HEK293 (cell line): ENCODE data around the gene DNAJC30.

Experiments used
- FEZF1 ChIP-seq: fragments of 450-650 bp; formaldehyde crosslinking; IDR thresholded peaks from 2 replicates; pipeline ENCODE4 v1.5.1; 2016; ENCODE audit warnings: missing biosample characterization, missing genetic modification characterization
- GFI1B ChIP-seq: fragments of 450-650 bp; formaldehyde crosslinking; IDR thresholded peaks from 2 replicates; pipeline ENCODE4 v1.5.1; 2016; ENCODE audit warnings: missing biosample characterization, missing genetic modification characterization
- GLI4 ChIP-seq: fragments of 450-650 bp; formaldehyde crosslinking; IDR thresholded peaks from 2 replicates; pipeline ENCODE4 v1.5.1; 2016; ENCODE audit warnings: missing biosample characterization, missing genetic modification characterization
- KLF16 ChIP-seq: fragments of 450-650 bp; formaldehyde crosslinking; IDR thresholded peaks from 2 replicates; pipeline ENCODE4 v1.5.1; 2017; ENCODE audit warnings: missing biosample characterization, missing genetic modification characterization
- SP3 ChIP-seq: fragments of 450-650 bp; formaldehyde crosslinking; IDR thresholded peaks from 2 replicates; pipeline ENCODE4 v1.5.1; 2016; ENCODE audit warnings: missing biosample characterization, missing genetic modification characterization
- TCF7L2 ChIP-seq: IDR thresholded peaks from 2 replicates; pipeline ENCODE4 v1.6.1; 2011; ENCODE audit warnings: low read depth, mild to moderate bottlenecking, inconsistent platforms, low read length, moderate library complexity, borderline replicate concordance
- YY2 ChIP-seq: fragments of 450-650 bp; formaldehyde crosslinking; IDR thresholded peaks from 2 replicates; pipeline ENCODE4 v1.5.1; 2016; ENCODE audit warnings: missing biosample characterization, missing genetic modification characterization
- ZEB2 ChIP-seq: fragments of 450-650 bp; formaldehyde crosslinking; IDR thresholded peaks from 2 replicates; pipeline ENCODE4 v1.5.1; 2016; ENCODE audit warnings: missing biosample characterization, missing genetic modification characterization
- ZNF366 ChIP-seq: fragments of 450-650 bp; formaldehyde crosslinking; conservative IDR thresholded peaks from 2 replicates; pipeline ENCODE4 v1.5.1; 2016; ENCODE audit warnings: missing biosample characterization, missing genetic modification characterization
- ZNF404 ChIP-seq: fragments of 450-650 bp; formaldehyde crosslinking; IDR thresholded peaks from 2 replicates; pipeline ENCODE4 v1.5.1; 2017; ENCODE audit warnings: missing biosample characterization, missing genetic modification characterization
- ZNF560 ChIP-seq: fragments of 450-650 bp; formaldehyde crosslinking; IDR thresholded peaks from 2 replicates; pipeline ENCODE4 v1.5.1; 2017; ENCODE audit warnings: missing biosample characterization, missing genetic modification characterization, borderline replicate concordance
- ZNF629 ChIP-seq: fragments of 450-650 bp; formaldehyde crosslinking; IDR thresholded peaks from 2 replicates; pipeline ENCODE4 v1.5.1; 2017; ENCODE audit warnings: missing biosample characterization, missing genetic modification characterization
- ZNF677 ChIP-seq: fragments of 450-650 bp; IDR thresholded peaks from 2 replicates; pipeline ENCODE4 v1.5.0; 2018; ENCODE audit warnings: missing biosample characterization, mild to moderate bottlenecking, missing genetic modification characterization, moderate library complexity
- ZNF76 ChIP-seq: fragments of 450-650 bp; formaldehyde crosslinking; IDR thresholded peaks from 2 replicates; pipeline ENCODE4; 2016; ENCODE audit warnings: low read depth, missing biosample characterization, missing genetic modification characterization, borderline replicate concordance
- ZNF776 ChIP-seq: fragments of 450-650 bp; formaldehyde crosslinking; IDR thresholded peaks from 2 replicates; pipeline ENCODE4 v1.5.0; 2017; ENCODE audit warnings: missing biosample characterization, missing genetic modification characterization, borderline replicate concordance
- ZNF777 ChIP-seq: fragments of 450-650 bp; formaldehyde crosslinking; IDR thresholded peaks from 2 replicates; pipeline ENCODE4 v1.5.1; 2017; ENCODE audit warnings: missing biosample characterization, missing genetic modification characterization, borderline replicate concordance
- ZNF785 ChIP-seq: fragments of 450-650 bp; formaldehyde crosslinking; IDR thresholded peaks from 2 replicates; pipeline ENCODE4 v1.5.1; 2016; ENCODE audit warnings: missing biosample characterization, missing genetic modification characterization
- ZNF837 ChIP-seq: fragments of 450-650 bp; formaldehyde crosslinking; IDR thresholded peaks from 2 replicates; pipeline ENCODE4 v1.5.1; 2016; ENCODE audit warnings: missing biosample characterization, missing genetic modification characterization
- ZNF843 ChIP-seq: fragments of 450-650 bp; formaldehyde crosslinking; IDR thresholded peaks from 2 replicates; pipeline ENCODE4 v1.5.1; 2016; ENCODE audit warnings: missing biosample characterization, missing genetic modification characterization
- TF ChIP-seq, protein P1 (sequence below): sonication (generic); formaldehyde crosslinking; IDR thresholded peaks from 2 replicates; pipeline ENCODE4 v1.8.1; 2022; ENCODE audit warnings: mild to moderate bottlenecking, moderate library complexity, missing genetic modification reagents
- TF ChIP-seq, protein P2 (sequence below): fragments of 450-650 bp; formaldehyde crosslinking; IDR thresholded peaks from 2 replicates; pipeline ENCODE4 v1.5.1; 2017; ENCODE audit warnings: missing biosample characterization, missing genetic modification characterization
- TF ChIP-seq, protein P3 (sequence below): fragments of 450-650 bp; formaldehyde crosslinking; IDR thresholded peaks from 2 replicates; pipeline ENCODE4 v1.5.1; 2016; ENCODE audit warnings: missing biosample characterization, missing genetic modification characterization
- TF ChIP-seq, protein P4 (sequence below): fragments of 450-650 bp; formaldehyde crosslinking; IDR thresholded peaks from 2 replicates; pipeline ENCODE4 v1.5.1; 2016; ENCODE audit warnings: missing biosample characterization, missing genetic modification characterization, borderline replicate concordance
- TF ChIP-seq, protein P5 (sequence below): fragments of 450-650 bp; formaldehyde crosslinking; IDR thresholded peaks from 2 replicates; pipeline ENCODE4 v1.5.0; 2017; ENCODE audit warnings: missing biosample characterization, missing genetic modification characterization, borderline replicate concordance
- TF ChIP-seq, protein P6 (sequence below): fragments of 450-650 bp; formaldehyde crosslinking; IDR thresholded peaks from 2 replicates; pipeline ENCODE4 v1.5.1; 2016; ENCODE audit warnings: missing biosample characterization, missing genetic modification characterization
- TF ChIP-seq, protein P7 (sequence below): fragments of 450-650 bp; formaldehyde crosslinking; IDR thresholded peaks from 2 replicates; pipeline ENCODE4 v1.5.1; 2016; ENCODE audit warnings: missing biosample characterization, missing genetic modification characterization
- TF ChIP-seq, protein P8 (sequence below): fragments of 450-650 bp; formaldehyde crosslinking; IDR thresholded peaks from 2 replicates; pipeline ENCODE4 v1.5.1; 2016; ENCODE audit warnings: missing biosample characterization, missing genetic modification characterization

The DNAJC30 gene

DNA sequence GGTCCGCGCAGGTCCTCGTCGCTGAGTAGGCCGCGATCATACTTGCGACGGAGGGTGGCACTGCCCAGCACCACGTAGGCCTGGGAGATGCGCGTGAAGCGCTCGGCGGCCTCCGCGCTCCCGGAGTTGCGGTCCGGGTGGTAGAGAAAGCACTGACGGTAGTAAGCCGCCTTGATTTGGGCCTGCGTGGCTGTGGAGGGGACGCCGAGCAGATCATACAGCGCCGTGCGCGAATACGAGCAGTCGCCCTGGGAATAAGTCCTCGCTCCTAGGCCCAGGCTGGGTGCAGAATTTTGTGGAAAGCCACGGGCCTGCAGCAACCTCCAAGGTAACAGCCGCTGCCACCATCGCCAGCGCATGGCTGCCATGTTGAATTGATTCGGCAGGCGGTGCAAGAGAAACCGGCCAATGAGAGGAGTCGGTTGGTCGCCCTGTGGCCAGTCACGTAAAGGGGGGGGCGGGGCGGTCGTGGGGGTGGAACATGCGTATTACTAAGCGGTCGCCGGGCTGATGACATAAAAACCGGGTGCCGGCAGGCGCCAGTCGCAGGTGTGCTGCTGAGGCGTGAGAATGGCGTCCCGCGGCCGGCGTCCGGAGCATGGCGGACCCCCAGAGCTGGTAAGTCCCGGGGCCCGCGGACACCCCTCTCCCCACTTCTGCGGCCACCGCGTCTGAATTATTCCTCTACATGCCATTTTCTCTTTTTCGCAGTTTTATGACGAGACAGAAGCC lies at the start of gene DNAJC30, which contains the start of gene BUD23 (continued):
- no peak for TF ChIP-seq ZNF776 (tag by site-specific recombination)
- TF ChIP-seq, protein P1, sequence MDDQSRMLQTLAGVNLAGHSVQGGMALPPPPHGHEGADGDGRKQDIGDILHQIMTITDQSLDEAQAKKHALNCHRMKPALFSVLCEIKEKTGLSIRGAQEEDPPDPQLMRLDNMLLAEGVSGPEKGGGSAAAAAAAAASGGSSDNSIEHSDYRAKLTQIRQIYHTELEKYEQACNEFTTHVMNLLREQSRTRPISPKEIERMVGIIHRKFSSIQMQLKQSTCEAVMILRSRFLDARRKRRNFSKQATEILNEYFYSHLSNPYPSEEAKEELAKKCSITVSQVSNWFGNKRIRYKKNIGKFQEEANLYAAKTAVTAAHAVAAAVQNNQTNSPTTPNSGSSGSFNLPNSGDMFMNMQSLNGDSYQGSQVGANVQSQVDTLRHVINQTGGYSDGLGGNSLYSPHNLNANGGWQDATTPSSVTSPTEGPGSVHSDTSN (CRISPR knock-in tag) = no peak
- peak; percentile 83 for TF ChIP-seq YY2 (tag by site-specific recombination)
- TF ChIP-seq ZNF785 = no peak
- TF ChIP-seq, protein P2, sequence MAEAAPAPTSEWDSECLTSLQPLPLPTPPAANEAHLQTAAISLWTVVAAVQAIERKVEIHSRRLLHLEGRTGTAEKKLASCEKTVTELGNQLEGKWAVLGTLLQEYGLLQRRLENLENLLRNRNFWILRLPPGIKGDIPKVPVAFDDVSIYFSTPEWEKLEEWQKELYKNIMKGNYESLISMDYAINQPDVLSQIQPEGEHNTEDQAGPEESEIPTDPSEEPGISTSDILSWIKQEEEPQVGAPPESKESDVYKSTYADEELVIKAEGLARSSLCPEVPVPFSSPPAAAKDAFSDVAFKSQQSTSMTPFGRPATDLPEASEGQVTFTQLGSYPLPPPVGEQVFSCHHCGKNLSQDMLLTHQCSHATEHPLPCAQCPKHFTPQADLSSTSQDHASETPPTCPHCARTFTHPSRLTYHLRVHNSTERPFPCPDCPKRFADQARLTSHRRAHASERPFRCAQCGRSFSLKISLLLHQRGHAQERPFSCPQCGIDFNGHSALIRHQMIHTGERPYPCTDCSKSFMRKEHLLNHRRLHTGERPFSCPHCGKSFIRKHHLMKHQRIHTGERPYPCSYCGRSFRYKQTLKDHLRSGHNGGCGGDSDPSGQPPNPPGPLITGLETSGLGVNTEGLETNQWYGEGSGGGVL (tag by site-specific recombination) = no peak
- no peak for TF ChIP-seq GLI4 (tag by site-specific recombination)
- 0 out of 2 replicates have a peak, but pooled peaks have one; percentile 14 for TF ChIP-seq ZEB2 (tag by site-specific recombination)
- TF ChIP-seq SP3 = peak; percentile 76
- 0 out of 2 replicates have a peak, but pooled peaks have one; percentile 42 for TF ChIP-seq ZNF76
- TF ChIP-seq, protein P3, sequence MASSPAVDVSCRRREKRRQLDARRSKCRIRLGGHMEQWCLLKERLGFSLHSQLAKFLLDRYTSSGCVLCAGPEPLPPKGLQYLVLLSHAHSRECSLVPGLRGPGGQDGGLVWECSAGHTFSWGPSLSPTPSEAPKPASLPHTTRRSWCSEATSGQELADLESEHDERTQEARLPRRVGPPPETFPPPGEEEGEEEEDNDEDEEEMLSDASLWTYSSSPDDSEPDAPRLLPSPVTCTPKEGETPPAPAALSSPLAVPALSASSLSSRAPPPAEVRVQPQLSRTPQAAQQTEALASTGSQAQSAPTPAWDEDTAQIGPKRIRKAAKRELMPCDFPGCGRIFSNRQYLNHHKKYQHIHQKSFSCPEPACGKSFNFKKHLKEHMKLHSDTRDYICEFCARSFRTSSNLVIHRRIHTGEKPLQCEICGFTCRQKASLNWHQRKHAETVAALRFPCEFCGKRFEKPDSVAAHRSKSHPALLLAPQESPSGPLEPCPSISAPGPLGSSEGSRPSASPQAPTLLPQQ (tag by site-specific recombination) = 0 out of 2 replicates have a peak, but pooled peaks have one; percentile 16
- TF ChIP-seq ZNF837 (tag by site-specific recombination) = no peak
- no peak for TF ChIP-seq TCF7L2
- 0 out of 2 replicates have a peak, but pooled peaks have one; percentile 40 for TF ChIP-seq ZNF777 (tag by site-specific recombination)
- no peak for TF ChIP-seq ZNF843 (tag by site-specific recombination)
- TF ChIP-seq ZNF560 (tag by site-specific recombination) = no peak
- TF ChIP-seq ZNF366 (tag by site-specific recombination) = no peak
- no peak for TF ChIP-seq GFI1B (tag by site-specific recombination)
- no peak for TF ChIP-seq FEZF1 (tag by site-specific recombination)
- peak; percentile 56 for TF ChIP-seq ZNF629
- TF ChIP-seq, protein P4, sequence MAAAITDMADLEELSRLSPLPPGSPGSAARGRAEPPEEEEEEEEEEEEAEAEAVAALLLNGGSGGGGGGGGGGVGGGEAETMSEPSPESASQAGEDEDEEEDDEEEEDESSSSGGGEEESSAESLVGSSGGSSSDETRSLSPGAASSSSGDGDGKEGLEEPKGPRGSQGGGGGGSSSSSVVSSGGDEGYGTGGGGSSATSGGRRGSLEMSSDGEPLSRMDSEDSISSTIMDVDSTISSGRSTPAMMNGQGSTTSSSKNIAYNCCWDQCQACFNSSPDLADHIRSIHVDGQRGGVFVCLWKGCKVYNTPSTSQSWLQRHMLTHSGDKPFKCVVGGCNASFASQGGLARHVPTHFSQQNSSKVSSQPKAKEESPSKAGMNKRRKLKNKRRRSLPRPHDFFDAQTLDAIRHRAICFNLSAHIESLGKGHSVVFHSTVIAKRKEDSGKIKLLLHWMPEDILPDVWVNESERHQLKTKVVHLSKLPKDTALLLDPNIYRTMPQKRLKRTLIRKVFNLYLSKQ (tag by site-specific recombination) = no peak
- TF ChIP-seq, protein P5, sequence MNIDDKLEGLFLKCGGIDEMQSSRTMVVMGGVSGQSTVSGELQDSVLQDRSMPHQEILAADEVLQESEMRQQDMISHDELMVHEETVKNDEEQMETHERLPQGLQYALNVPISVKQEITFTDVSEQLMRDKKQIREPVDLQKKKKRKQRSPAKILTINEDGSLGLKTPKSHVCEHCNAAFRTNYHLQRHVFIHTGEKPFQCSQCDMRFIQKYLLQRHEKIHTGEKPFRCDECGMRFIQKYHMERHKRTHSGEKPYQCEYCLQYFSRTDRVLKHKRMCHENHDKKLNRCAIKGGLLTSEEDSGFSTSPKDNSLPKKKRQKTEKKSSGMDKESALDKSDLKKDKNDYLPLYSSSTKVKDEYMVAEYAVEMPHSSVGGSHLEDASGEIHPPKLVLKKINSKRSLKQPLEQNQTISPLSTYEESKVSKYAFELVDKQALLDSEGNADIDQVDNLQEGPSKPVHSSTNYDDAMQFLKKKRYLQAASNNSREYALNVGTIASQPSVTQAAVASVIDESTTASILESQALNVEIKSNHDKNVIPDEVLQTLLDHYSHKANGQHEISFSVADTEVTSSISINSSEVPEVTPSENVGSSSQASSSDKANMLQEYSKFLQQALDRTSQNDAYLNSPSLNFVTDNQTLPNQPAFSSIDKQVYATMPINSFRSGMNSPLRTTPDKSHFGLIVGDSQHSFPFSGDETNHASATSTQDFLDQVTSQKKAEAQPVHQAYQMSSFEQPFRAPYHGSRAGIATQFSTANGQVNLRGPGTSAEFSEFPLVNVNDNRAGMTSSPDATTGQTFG (tag by site-specific recombination) = no peak
- TF ChIP-seq, protein P6, sequence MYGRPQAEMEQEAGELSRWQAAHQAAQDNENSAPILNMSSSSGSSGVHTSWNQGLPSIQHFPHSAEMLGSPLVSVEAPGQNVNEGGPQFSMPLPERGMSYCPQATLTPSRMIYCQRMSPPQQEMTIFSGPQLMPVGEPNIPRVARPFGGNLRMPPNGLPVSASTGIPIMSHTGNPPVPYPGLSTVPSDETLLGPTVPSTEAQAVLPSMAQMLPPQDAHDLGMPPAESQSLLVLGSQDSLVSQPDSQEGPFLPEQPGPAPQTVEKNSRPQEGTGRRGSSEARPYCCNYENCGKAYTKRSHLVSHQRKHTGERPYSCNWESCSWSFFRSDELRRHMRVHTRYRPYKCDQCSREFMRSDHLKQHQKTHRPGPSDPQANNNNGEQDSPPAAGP (tag by site-specific recombination) = no peak
- TF ChIP-seq, protein P7, sequence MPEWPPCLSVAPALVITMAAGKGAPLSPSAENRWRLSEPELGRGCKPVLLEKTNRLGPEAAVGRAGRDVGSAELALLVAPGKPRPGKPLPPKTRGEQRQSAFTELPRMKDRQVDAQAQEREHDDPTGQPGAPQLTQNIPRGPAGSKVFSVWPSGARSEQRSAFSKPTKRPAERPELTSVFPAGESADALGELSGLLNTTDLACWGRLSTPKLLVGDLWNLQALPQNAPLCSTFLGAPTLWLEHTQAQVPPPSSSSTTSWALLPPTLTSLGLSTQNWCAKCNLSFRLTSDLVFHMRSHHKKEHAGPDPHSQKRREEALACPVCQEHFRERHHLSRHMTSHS (tag by site-specific recombination) = no peak
- TF ChIP-seq ZNF404 = no peak
- peak; percentile 66 for TF ChIP-seq KLF16 (tag by site-specific recombination)
- TF ChIP-seq ZNF677 (tag by site-specific recombination) = no peak
- TF ChIP-seq, protein P8, sequence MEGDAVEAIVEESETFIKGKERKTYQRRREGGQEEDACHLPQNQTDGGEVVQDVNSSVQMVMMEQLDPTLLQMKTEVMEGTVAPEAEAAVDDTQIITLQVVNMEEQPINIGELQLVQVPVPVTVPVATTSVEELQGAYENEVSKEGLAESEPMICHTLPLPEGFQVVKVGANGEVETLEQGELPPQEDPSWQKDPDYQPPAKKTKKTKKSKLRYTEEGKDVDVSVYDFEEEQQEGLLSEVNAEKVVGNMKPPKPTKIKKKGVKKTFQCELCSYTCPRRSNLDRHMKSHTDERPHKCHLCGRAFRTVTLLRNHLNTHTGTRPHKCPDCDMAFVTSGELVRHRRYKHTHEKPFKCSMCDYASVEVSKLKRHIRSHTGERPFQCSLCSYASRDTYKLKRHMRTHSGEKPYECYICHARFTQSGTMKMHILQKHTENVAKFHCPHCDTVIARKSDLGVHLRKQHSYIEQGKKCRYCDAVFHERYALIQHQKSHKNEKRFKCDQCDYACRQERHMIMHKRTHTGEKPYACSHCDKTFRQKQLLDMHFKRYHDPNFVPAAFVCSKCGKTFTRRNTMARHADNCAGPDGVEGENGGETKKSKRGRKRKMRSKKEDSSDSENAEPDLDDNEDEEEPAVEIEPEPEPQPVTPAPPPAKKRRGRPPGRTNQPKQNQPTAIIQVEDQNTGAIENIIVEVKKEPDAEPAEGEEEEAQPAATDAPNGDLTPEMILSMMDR (tag by site-specific recombination) = no peak
